Astrocyte of the cerebellum (primary cell): ENCODE data around the gene CPNE8.

Source experiments
- DNase-seq: peaks from one replicate; pipeline ENCODE4 v3.0.0-alpha.2; 2011; ENCODE audit warnings: low read depth
- H3K4me3 ChIP-seq: 2 replicates; pipeline ENCODE4 v1.5.1; 2011; ENCODE audit warnings: mild to moderate bottlenecking, low read depth, low read length, moderate library complexity
- in situ Hi-C: cut with HindIII; loops from 2 replicates; pipeline ENCODE4 v1.10.0; 2017; ENCODE audit warnings: low sequenced_read_pairs
- TF ChIP-seq, protein P1 (sequence below): IDR thresholded peaks from 2 replicates; pipeline ENCODE4 v1.5.1; 2012; ENCODE audit warnings: low read length, low read depth, moderate library complexity, mild to moderate bottlenecking; ENCODE audit errors: missing control alignments

CPNE8 gene

GRCh38 chr12:38912116-38912515 is 6.7 kb upstream of the CPNE8 start:
- in situ Hi-C loops, result no loop called here
- TF ChIP-seq, protein P1, sequence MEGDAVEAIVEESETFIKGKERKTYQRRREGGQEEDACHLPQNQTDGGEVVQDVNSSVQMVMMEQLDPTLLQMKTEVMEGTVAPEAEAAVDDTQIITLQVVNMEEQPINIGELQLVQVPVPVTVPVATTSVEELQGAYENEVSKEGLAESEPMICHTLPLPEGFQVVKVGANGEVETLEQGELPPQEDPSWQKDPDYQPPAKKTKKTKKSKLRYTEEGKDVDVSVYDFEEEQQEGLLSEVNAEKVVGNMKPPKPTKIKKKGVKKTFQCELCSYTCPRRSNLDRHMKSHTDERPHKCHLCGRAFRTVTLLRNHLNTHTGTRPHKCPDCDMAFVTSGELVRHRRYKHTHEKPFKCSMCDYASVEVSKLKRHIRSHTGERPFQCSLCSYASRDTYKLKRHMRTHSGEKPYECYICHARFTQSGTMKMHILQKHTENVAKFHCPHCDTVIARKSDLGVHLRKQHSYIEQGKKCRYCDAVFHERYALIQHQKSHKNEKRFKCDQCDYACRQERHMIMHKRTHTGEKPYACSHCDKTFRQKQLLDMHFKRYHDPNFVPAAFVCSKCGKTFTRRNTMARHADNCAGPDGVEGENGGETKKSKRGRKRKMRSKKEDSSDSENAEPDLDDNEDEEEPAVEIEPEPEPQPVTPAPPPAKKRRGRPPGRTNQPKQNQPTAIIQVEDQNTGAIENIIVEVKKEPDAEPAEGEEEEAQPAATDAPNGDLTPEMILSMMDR, result no peak
- no peak overlapping the region for H3K4me3 ChIP-seq
- DNase-seq, result no peak

- H3K4me3 ChIP-seq, result no peak overlapping the region
- TF ChIP-seq, protein P1, result no peak
- in situ Hi-C loops, result no loop called here
- no peak for DNase-seq
These were observed 6.2 kb upstream of the CPNE8 start for GRCh38 chr12:38911611-38912010.

DNA sequence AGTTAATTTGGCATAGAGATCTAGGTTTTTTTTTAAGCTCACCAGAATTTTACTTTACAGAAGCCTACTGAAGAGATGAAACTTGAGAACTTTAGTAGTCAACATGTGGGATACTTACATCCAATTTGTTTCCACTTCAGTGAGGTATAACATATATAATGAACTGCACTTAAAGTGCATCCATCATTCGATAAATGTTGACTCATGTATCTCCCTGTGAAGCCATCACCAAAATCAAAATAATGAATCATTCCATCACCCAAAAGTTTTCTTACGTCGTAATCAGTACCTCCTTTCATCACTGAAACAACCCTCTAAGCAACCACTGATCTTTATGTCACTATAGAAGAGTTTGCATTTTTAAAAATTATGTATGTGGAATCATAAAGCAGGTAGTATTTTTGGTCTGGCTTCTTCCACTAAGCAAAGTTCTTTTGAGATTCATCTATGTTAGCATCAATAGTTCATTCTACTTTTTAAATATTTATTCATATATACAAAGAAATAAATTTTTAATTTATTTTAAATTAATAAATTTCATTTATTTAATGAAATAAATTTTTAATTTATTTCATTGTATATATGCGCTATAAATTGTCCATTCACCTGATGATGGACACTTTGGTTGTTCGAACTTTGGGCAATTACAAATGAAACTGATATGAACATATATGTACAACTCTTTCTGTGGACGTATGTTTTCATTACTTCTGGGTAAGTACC is 2.0 kb upstream of the CPNE8 start:
- in situ Hi-C loops, result no loop called here
- H3K4me3 ChIP-seq, result peak overlapping the region; percentile 54
- TF ChIP-seq, protein P1, result no peak
- DNase-seq, result no peak

DNA sequence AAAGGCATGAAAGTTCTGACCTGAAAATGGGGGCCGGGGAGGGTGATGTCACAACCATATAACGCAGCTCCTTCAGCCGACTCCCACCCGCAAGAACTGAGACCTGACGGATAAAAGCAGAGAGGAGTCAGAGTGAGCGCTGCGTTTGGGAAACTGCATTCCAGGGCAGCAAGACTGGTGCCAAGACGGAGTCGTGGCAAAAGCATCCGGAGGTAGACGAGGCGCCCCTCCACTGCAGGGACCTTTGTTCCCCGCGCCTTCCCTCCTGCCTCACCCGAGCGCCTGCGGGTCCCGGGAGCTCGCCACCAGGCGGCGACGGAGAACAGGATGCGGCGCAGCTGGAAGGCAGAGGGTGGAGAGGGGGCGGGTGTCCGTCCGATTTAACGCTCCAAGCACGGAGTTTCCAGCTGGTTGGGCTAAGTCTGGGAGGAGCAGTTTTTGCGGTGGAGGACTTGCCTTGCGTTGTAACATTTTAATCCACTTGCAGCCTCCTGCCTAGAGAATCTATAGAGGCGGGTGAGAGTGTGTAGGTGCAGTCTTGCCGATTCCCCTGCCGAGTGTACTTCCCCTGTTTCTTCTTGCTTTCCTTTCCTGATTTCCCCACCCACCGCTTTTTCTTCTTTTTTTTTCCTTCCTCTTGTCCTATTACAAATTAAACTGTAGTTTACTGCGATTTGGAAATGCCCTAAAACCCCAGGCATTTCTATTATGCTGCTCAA is 1.2 kb upstream of the CPNE8 start:
- peak overlapping the region; percentile 54 for H3K4me3 ChIP-seq
- TF ChIP-seq, protein P1, result peak; percentile 85
- in situ Hi-C loops, result no loop called here
- DNase-seq, result peak; percentile 57

GRCh38 chr12:38904537-38905479 is 583 bp downstream of the CPNE8 start:
- in situ Hi-C loops, result no loop called here
- TF ChIP-seq, protein P1, result no peak
- DNase-seq, result no peak
- H3K4me3 ChIP-seq, result peak overlapping the region; percentile 54

DNA sequence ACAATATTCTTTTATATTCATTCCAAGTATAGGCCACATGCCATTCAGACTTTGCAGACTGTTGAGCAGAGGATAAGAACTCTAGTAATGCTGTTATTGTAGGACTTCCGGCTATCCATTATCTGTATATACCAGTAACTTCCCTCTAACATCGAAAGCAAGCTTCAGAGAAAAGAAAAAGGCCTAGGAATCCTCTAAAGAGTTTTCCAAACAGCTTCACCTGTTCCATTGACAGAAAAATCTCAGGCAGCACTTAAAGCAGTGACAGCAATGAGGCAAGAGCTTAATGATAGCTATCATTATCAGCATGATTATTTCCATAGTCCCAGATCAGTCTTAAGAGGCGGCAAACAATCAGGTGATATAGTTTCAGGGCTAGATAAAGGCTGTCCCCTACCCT is 1.8 kb downstream of the CPNE8 start:
- in situ Hi-C loops, result no loop called here
- DNase-seq, result no peak
- H3K4me3 ChIP-seq, result no peak overlapping the region
- TF ChIP-seq, protein P1, result no peak
